Measurements from ENCODE around the gene DDIT3.
"Not testable (repeated sequence)": the region's sequence is repeated elsewhere in the genome, so short reads cannot be mapped to it uniquely, and the experiment has no call there.

DDIT3 gene

GRCh38 chr12:57513266-57513665 is 7.0 kb downstream of the DDIT3 start:
- no peak for DNase-seq (ENCODE audit: low spot score)

- no peak for DNase-seq (ENCODE audit: low spot score)
Observed at GRCh38 chr12:57512665-57513064, 7.6 kb downstream of the DDIT3 start.

- DNase-seq (ENCODE audit: low spot score), result no peak
Observed at GRCh38 chr12:57511588-57512325, 8.6 kb downstream of the DDIT3 start.

- no peak for DNase-seq (ENCODE audit: low spot score)
Observed at GRCh38 chr12:57511161-57511560, 9.2 kb downstream of the DDIT3 start.

- not testable (repeated sequence) for DNase-seq (ENCODE audit: low spot score)
Observed at GRCh38 chr12:57507796-57508195, 12.5 kb downstream of the DDIT3 start.

GRCh38 chr12:57506541-57506940 is 13.8 kb downstream of the DDIT3 start:
- not testable (repeated sequence) for DNase-seq (ENCODE audit: low spot score)

GRCh38 chr12:57502311-57502969 is 17.9 kb downstream of the DDIT3 start:
- DNase-seq (ENCODE audit: low spot score), result not testable (repeated sequence)

- no peak for DNase-seq (ENCODE audit: low spot score)
Observed at GRCh38 chr12:57500213-57500612, 20.1 kb downstream of the DDIT3 start.

GRCh38 chr12:57498571-57498970 is 21.7 kb downstream of the DDIT3 start:
- no peak for DNase-seq (ENCODE audit: low spot score)

- DNase-seq (ENCODE audit: low spot score), result no peak
Observed at GRCh38 chr12:57498132-57498502, 22.2 kb downstream of the DDIT3 start.

- DNase-seq (ENCODE audit: low spot score), result no peak
Observed at GRCh38 chr12:57497223-57498131, 22.8 kb downstream of the DDIT3 start.

- DNase-seq (ENCODE audit: low spot score), result no peak
Observed at GRCh38 chr12:57496822-57497221, 23.5 kb downstream of the DDIT3 start.

GRCh38 chr12:57495051-57495701 is 25.1 kb downstream of the DDIT3 start:
- DNase-seq (ENCODE audit: low spot score), result not testable (repeated sequence)

- no peak for DNase-seq (ENCODE audit: low spot score)
Observed at GRCh38 chr12:57491393-57492280, 28.7 kb downstream of the DDIT3 start.

- no peak for DNase-seq (ENCODE audit: low spot score)
Observed at GRCh38 chr12:57490126-57490525, 30.2 kb downstream of the DDIT3 start.

GRCh38 chr12:57489157-57489641 is 31.1 kb downstream of the DDIT3 start:
- no peak for DNase-seq (ENCODE audit: low spot score)

- DNase-seq (ENCODE audit: low spot score), result no peak
Observed at GRCh38 chr12:57488402-57489156, 31.7 kb downstream of the DDIT3 start.

GRCh38 chr12:57487597-57488401 is 32.5 kb downstream of the DDIT3 start, which contains the start of gene MARS1:
MARS1 (plus strand) TSS chr12:57488068; CDS start chr12:57488091, 23 bp downstream.
- peak; percentile 99 for DNase-seq (ENCODE audit: low spot score)

- no peak for DNase-seq (ENCODE audit: low spot score)
Observed at GRCh38 chr12:57487055-57487596, 33.2 kb downstream of the DDIT3 start.
